ENCODE data around the gene ANGPTL2.

ANGPTL2 gene

DNA sequence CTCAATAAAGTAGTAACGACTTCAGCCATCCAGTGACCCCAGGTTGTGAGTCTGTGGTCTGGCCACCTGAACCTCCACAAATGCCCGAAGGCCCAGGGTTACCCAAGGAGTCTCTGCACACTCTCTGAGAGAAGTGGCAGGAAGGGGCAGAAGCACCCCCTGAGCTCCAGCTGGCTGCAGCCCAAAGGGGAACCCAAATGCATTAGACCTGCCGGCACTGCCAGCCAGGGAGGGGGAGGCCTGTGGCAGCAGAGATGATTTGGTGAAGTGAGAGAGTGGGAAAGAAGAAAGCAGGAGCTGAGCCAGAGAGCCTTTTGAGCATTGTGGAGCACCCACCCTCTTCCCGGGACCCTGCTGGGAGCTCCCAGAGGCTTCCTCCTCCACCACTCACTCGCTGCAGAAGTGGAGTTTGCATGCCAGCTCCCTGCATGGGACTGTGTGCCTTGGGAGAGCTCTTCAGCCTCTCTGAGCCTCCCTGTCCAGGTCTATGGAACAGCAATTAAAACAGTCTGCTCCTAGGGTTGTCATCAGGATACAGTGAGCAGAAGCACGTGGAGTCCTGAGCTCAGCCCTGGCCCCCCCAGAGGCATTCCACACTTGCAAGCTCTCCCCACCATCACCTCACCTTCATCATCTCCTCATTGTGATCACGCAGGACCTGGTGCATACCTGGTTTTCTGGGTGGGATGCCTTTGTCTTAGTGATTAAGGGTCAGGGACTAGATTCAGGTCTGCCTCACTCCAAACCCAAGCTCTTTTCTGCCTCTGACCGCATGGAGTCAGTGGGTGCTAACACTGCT lies 13.8 kb upstream of the ANGPTL2 start:
- no peak for DNase-seq

DNA sequence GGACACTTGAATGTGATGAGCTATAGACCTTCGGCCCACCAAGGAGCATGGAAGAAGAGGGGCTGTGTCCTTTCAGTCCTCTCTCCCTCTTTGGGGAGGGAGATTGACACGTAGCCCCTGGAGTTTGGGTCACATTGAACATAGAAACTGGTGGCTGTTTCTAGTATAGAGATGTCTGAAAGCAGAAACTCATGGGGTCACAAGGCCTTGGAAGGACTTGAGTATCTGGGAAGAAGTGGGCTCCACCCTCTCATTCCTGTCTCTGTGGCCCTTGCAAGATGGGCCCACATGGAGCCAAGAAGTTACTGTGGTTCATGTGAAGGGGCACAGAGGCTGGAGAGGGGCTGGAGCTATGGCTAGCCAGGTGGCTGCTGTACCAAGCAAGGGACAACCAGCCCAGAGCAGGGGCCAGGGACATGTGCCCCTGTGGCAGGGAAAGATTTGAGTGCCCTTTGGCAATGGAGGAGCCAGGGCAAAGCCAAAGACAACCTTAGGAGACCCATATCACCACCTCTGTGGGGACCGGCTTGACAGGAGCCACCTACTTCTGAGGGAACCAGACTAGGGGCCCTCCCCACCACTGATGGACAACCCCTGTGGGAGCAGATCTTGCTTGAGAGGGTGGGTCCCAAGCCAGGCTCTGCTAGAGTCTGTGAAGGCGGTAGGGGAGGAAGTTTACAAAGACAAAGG lies 12.8 kb upstream of the ANGPTL2 start:
- DNase-seq = no peak

DNA sequence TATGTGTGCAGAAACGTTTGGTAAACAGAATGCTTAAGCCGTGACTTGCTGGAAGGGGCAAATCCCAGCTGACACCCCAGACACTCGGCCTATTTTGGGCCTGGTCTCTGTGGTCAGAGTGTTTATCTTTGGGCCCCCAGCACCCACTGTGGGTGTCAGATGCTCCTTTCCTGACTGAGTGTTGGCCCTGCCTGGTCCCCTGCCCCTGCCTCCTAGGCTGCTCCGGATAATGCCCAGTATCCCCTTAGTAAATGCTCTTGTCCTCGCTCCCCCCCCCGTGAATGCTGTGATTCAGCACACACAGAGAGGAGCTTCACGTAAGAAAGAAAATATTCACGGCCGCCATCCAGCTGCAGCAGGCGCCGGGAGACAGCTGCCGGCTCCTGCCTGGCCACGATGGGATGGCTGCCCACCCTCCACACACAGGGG lies 11.3 kb upstream of the ANGPTL2 start:
- no peak for DNase-seq

DNA sequence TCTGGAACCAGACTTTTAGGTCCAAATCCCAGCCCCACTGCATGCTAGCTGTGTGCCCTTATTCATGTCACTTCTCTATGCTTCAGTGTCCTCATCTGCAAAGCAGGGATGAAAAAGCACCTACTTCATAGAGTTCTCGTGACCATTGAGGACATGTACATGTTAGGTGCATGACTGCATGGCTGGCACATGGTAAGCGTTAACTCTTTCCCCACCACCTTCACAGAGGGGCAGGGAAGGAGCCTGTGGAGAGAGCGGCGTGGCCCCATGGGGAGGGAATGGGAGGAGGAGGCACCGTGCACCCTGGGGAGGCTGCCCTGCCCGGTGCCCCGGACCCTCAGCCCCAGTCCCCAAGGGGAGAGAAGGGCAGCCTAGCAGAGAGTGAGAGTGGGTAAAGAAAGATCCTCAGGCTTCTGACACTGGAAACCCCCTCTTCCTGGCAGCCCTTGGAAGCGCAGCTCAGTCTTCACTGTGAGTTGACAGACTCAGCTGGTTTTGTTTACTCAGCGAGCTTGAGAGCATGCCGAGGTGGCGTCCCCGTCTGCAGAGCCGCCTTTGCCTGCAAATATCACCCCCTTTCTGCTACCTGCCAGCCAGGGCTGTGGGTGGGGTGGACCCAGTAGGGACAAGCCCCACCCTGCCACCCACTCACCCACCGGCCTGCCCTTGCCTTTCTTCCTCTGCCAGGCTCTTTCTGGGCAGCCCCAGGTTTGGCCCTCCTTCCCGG lies 10.6 kb upstream of the ANGPTL2 start:
- no peak for DNase-seq

DNA sequence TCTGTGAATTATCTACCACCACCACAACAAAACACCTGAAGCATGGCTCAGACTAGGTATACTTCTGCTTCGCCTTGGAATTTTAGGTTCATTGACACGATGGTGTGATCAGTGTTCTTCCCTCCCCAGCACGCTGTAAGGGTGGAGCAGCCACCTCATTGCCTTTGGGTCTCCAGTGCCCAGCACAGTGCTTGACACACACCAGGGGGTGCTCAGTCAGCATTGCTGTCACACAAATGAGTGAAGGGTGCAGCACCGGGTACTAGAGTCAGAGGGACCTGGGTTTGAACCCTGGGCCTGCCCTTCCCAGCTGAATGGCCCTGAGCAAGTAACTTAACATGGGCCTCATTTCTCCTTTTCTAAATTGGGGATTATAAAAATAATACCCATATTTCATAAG lies 9.9 kb upstream of the ANGPTL2 start:
- DNase-seq = no peak

DNA sequence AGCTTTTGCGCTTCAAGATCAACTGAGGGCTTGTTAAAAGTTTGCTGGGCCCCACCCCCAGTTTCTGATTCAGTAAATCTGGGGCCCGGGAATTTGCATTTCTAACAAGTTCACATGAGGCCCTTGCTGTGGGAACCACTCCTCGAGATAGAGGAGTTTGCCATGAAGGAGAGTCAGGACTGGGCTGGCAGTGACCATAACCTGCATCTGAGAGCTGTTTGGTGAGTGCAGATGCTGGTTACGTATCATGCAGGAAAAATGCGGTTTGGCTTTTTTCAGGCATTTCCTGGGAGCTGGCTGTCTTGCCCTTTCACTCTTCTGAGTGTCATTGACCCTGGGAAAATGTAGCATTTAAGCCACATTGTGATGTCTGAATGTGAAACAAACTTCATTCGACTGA lies 9.4 kb upstream of the ANGPTL2 start:
- no peak for DNase-seq

DNA sequence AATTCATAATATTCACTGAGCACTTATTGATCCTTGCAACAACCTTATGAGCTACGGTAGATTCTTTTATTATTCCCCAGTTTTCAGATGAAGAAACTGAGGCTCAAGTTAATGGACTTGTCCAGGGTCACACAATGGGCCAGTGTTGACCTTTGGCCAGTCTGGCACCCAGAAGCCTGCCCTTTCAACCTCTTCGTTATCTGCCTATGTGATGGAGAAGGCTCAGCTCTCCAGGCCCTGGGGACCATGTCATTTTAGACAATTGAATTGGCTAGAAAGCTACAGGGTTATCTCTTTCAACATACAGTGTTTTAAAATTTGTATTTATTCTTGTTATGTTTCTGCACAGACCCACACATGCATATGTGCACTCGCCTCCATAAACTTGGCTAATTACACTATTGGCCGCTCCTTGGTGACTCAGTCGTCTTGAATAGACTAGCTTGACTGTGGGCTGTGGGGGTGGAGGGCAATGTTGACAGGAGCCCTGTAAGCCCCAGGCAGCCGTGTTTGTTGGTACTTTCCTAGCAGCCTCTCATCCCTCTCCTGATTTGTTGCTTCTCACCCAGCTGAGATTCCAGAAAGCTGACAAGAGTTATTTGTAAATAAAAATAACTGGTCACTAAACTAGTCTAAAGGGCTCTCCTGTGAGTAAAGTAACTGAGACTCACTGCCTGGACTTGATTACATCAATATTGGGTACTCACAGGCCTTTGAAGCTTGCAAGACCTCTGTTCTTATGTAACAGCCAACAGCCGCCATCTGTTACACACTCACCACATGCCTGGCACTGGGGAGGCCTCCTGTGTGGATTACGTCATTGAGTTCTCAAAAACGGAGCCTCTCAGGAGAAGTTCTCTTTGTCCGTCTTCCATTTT lies 8.5 kb upstream of the ANGPTL2 start:
- DNase-seq = no peak

DNA sequence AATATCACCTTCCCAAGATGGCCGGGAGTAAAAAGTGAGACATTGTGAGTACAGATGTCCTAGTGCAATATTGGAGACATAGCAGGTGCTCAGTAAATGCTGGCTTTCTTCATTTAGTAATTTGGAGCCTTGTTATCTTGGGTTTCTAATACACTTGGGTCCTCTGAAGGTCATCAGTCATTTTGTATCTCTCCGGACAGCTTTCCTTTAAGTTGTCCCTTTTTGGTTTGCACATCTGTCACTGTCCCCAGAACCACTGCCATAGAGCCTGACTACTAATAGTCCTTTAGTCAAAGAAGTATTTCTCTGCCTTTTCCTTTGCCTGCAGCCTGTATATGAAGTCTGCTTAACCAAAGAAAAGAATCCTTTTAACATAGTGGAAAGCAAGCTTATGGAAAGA lies 7.8 kb upstream of the ANGPTL2 start:
- DNase-seq = no peak

DNA sequence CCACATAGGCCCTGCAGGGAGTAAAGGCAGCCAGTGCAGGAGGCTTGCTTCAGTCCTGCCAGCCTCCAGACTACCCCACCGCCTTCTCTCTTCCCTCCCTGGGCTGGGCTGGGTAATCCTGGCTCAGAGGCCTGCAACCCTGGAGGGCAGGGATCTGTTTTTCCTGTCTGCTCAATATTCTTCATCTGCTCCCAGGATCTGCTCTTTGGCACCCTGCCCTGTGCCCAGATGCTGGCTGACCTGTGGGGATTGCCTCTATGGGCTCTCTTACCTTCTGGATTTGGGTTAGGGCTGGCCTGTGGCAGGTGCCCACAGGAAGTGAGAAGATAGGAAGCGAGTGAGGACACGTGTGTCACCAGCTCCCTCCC lies 7.3 kb upstream of the ANGPTL2 start:
- DNase-seq = no peak

DNA sequence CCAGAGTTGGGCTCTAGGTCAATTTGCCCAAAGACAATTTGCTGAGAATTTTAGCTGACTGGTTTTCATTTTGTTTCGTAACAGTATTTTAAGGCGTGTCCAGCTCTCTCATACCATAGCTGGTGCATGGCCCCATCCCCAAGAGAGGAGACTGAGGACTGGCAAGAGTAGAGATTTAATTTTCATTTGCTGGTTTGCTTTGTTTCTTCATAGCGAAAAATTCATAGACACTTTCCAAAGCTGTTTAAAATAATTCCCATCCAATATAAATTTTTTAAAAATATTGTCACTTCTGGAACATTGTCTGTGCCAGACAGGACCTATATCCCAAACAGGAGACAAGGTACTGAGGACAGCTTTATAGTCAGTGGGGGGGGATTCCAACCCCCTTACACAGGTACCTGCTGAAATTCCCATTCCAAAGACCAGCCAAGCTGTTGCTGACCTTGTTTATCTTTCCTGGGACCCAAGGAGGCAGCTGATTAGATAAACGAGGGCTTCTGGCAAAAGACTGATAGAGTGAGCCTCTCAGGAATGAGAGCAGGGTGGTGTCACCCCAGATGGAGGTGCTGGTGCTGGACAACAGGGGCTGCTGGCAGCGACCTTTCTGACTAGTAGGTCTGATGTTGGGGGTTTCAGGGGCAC lies 6.8 kb upstream of the ANGPTL2 start:
- DNase-seq = no peak

DNA sequence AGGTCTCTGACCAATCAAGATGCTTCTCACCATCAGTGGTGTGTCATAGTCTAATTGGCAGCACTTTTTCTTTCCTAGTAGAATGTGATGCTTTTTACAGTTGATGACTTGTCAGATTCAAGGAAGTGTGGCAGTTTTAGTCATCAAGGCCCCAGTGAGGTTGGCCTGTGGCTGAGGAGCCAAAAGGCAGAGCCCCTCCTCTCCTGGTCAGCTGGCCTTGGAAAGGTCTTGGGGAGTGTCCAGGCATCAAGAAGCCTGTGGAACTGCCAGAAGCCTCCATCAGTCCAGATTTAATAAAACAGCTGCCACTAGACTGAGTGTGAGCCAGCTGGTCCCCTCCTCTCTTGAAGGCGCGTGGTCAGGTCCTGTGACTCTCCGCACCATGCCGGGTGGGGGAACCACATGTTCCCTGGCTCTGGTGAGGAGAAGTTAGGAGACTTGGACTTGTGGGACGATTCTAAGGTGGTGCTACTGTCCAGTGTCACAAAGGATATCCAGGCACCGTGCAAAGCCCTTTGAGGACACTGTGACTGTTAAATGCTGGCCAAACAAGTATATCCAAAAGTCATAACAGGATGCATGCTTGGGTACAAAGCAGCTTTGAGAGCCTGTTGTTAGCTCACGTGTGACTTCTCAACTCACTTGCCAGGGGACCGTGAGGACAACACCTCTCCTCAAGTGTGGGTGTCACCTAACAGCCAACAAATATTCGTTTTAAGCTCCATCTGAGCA lies 6.1 kb upstream of the ANGPTL2 start:
- DNase-seq = no peak

DNA sequence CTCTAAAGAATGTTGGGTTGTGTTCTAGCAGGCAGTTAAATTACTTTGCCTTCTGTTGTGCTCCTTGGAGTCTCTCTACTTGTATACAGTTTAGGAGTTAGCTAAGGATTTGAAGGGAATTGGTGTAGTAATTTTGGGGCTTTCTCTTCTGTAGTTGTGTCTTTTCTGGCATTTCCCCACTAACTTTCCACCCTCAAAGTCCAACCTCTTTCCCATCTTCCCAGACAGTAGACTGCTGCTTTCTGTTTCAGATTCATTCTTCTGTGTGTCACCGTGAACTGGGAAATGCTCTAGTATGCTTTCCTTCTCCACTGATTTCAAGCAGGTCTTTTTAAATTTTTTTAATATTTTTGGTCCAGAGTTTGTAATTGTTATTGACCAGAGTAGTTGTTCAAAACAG lies 4.5 kb upstream of the ANGPTL2 start:
- no peak for DNase-seq

DNA sequence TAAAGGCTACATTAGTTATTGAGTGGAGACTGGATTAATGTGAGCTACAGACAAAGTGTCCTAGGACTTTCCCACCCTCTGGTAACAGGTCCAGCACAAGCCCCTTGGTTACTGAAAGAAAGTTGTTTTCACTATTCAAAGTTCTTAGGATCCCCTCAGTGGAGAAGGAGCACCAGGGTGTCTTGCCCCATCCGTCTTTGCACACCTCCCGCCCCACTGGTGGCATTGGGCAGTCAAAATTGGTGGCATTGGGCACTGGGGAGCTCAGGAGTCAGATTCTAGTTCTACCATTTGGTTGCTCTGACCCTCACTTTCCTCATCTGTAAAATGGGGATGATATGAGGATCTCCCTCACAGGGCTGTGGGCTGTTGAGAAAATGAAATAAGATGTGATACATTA lies 2.4 kb upstream of the ANGPTL2 start:
- no peak for DNase-seq

DNA sequence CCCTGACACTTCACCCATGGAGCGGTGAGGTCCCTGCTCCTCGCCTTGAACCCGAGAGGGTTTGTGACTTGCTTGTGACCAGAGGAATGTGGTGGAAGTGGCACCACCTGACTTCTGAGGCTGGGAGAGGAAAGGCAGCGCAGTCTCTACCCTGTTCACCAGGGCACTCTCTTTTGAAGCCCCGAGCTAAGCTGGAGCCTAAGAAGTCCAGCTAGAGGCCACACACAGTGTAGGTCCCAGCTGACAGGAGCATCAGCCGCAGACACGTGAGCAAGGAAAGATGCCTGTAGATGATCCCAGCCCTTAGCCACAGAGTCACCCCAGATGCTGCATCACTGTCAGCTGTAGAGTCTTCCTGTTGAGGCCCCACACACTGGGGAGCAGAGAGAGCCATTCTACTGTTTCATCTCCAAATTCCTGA lies 1.7 kb upstream of the ANGPTL2 start:
- DNase-seq = no peak

DNA sequence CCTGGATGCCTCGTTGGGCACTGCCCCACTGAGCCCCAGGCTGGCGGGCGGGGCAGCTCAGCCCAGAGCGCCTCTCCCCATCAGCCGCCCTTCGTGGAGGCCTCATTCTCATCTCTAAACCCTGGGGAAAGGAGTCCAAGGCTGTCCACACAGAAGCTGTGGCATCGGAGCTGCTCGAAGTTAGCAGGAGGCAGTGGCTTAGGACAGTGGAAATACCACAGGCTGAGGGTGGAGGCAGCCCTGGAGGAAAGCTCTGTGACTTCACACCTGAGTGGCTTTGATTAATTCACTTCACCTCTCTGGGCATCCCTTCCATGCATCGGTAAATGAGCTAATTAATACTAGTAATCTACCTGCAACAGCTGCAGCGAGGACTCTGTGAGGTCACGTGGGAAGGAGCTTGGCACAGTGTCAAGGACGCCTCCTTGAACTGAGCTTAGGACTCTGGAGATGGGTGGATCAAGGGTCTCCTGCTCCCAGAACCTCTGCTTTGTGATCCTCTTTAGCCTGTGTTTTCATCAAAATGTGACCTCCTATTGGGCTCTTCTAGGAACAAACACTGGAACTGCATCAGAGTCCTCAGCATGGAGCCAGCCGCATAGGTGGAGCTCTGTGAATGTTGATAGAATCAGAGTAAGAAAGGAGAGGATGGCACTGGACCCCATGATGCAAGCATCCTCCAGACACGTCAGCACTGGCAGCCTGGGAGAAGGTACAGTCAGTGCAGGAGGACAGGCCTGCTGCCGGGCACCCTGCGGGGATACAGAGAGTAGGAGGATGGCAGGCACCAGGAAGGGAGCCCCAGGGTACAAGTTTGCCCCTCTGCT lies 842 bp upstream of the ANGPTL2 start:
- DNase-seq = no peak

DNA sequence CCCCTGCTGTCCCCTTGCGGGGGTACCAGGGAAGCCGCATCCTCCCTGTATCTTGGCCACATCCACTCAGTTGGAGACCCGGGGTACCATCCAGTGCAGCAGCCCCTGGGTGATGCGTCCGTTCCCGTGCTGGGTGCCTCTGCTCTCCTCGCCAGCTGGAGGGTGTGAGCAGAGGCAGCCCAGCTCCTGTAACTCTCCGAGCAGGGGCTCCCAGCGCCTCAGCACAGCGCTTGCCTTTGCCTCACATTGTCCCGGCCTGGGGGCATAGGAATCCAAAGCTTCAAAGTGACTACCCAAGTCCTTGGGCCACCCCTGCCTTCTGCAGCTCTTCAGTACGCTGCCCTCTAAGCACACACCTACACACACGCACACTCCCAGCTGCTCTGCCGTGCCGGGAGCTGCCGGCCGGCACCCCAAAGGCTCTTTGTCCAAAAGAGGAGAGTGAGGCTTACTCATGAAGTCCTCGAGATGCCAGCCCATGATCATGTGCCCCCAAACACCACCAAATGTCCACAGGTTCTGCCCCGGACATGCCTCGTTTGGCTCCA lies 733 bp downstream of the ANGPTL2 start:
- no peak for DNase-seq

DNA sequence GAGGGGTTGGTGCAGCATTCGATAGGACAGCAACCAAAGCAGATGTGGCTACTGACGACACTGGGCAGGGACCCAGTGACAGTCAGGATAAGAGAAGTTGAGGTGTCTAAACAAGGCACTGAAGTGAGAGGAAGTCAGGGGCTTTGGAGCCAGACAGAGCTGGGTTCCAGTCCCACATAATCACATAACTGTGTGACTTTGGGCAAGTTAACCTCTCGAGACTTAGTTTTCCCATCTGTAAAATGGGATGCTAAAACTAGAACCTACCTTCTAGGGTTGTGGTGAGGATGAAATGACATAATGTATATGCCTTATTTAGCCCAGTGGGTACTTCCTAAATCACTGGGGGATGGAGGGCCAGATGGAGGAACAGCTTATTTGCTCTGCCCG lies 3.1 kb downstream of the ANGPTL2 start:
- DNase-seq = no peak

DNA sequence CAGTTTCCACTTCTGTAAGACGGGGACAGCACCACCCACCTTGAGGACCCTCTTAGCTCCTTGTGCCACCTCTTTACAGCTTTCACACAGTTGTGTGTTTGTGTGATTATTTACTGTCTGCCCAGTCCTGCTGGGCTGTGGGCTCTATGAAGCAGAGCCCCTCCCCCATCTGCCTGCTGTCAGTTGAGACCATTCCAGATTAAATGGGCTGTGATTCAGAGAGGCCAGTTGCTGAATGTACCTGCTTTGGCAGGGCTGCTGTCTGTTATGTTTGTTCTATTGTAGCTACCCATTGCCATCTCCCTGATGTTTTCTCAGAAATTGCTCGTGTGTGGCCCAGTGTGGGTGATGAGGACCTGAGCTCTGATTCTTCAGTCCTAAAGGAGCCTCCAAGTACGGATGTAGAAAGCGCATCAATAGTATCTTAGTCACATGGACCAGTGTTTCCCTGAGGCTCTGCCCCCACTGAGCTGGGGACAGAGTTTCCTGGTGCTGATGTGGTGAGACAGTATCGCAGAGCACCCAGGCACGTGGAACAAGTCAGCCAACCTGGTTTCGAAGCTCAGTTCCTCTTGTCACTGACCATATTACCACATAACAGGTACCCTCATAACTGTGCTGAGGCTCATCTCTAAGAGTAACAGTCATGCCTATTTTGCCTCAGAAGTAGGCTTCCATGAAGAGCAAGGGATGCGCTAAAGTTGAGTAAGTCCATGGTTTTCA lies 3.7 kb downstream of the ANGPTL2 start:
- DNase-seq = no peak

DNA sequence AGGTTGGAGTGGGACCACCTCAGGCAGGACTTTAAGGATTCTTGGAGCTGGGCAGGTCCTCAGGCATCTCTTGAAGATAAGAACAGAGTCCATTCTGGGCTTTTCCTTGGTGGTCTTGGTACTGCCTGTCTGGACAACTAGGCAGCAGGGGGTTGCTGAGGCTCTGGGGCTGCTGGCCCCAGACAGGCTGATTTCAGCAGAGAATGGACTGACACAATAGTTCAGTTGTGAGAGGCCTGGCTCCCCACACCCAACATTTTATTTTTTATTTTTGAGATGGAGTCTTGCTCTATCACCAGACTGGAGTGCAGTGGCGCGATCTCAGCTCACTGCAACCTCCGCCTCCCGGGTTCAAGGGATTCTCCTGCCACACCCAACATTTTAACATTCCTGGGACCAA lies 4.6 kb downstream of the ANGPTL2 start:
- no peak for DNase-seq

DNA sequence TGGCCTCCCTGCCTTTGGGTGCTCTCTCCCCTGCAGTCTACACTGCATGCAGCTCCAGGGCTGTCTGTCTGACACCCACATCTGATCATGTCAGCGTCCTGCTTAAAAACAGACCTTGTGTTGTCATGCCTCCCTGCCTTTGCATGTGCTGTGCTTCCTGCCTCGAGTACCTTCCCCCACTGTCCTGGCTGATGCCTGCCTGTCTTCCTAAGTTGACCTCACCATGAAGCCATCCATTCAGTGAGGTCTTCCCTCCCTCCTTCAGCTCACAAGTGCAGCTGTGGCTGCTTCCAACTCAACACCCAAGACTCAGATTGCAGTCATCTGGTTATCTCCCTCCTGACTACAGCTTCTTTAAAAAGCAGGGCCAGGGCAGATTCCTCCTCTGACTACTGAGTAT lies 5.5 kb downstream of the ANGPTL2 start:
- no peak for DNase-seq
